Measurements from ENCODE around the gene RNF41.

The RNF41 gene

DNA sequence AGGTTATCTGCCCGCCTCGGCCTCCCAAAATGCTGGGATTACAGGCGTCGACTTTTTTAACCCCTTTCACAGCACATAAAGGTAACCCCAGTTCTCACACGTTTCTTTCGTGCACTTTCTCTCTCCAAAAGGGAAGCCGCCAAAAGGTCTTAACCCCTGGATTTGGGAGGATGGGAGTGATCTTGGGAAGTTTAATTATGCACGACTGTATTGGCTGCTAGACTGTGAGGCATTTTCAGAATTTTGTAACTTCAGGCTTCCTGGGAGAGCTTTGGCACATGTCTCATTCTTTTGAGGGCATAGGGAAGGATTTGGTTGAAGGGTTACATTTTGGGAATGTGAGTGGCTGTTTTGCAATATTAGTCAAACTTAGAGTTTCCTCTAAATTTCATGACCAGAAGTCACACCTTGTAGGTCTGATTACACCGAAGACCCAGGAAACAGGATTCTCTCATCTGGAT, 31.0 kb downstream of the RNF41 start:
- no peak for DNase-seq (ENCODE audit: extremely low spot score)
- CTCF ChIA-PET: interaction anchor here (2.1 kb wide), 1 partner anchor 73 kb away, joined by 7 read pairs; the partner anchor contains the start of gene ZC3H10
- TF ChIP-seq FOXA1 (IDR thresholded peaks at IDR 0.05): no peak
- TF ChIP-seq L3MBTL2 (conservative IDR thresholded peaks at IDR 0.05): peak; percentile 83

DNA sequence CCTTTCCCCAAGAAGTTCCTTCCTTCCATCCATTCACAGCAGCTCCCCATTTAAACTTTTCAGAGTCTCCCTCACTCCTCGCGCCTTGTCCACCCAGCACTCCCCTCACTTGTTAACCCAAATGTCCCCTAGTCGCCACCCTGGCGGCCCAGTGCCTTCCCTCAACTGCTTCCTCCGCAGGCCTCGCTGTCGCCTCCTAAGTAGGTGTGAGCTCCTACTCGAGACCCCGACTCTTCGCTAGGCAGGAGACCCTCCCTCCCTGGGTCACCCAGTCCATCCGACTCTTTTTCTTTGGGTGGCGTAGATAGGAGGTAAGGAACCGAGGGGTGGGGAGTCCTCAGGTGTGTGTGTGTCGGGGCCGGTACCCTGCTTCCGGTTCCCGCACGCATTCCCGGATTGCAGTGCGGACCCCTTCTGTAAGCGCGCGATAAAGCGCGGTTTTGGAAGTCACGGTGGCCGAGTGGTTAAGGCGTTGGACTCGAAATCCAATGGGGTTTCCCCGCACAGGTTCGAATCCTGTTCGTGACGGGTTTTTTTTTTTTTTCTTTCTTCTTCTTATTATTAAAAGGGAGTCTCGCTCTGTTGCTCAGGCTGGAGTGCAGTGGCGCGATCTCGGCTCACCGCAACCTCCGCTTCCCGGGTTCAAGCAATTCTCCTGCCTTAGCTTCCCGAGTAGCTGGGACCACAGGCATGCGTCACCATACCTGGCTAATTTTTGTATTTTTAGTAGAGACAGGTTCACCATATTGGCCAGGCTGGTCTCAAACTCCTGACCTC, 31.6 kb downstream of the RNF41 start:
- ChIA-PET CTCF (interaction anchor here (0.6 to 3.2 kb wide), 19 partner anchors 10 to 324 kb away, joined by 3 to 32 read pairs (median 5); partner anchors contain the start of genes ANKRD52, ESYT1, PA2G4 and RNF41), POLR2A (interaction anchor here (0.8 to 5.3 kb wide), 26 partner anchors 9 to 193 kb away, joined by 3 to 66 read pairs (median 6); partner anchors contain the start of genes ANKRD52, COQ10A, ESYT1 and MYL6)
- no peak for TF ChIP-seq FOXA1 (IDR thresholded peaks at IDR 0.05)
- TF ChIP-seq TARDBP (IDR thresholded peaks at IDR 0.05): no peak
- no peak for TF ChIP-seq SP1 (IDR thresholded peaks at IDR 0.05)
- TF ChIP-seq CTBP1 (IDR thresholded peaks at IDR 0.05; ENCODE audit: borderline replicate concordance): no peak
- TF ChIP-seq, protein P1, sequence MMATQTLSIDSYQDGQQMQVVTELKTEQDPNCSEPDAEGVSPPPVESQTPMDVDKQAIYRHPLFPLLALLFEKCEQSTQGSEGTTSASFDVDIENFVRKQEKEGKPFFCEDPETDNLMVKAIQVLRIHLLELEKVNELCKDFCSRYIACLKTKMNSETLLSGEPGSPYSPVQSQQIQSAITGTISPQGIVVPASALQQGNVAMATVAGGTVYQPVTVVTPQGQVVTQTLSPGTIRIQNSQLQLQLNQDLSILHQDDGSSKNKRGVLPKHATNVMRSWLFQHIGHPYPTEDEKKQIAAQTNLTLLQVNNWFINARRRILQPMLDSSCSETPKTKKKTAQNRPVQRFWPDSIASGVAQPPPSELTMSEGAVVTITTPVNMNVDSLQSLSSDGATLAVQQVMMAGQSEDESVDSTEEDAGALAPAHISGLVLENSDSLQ (IDR thresholded peaks at IDR 0.05): no peak
- no peak for TF ChIP-seq BHLHE40 (IDR thresholded peaks at IDR 0.05; ENCODE audit: borderline replicate concordance)
- TF ChIP-seq ELF4 (IDR thresholded peaks at IDR 0.05): peak; percentile 82
- no peak for TF ChIP-seq FOXK2 (IDR thresholded peaks at IDR 0.05)
- TF ChIP-seq ARNT (IDR thresholded peaks at IDR 0.05): no peak
- peak; percentile 96 for TF ChIP-seq ZNF384 (IDR thresholded peaks at IDR 0.05)
- no peak for TF ChIP-seq NFRKB (IDR thresholded peaks at IDR 0.05)
- peak; percentile 24; the same call in 1 of the 2 replicates for TF ChIP-seq FOXM1 (IDR thresholded peaks at IDR 0.05; ENCODE audit: borderline replicate concordance)
- TF ChIP-seq LEF1 (IDR thresholded peaks at IDR 0.05; ENCODE audit: borderline replicate concordance): no peak
- TF ChIP-seq L3MBTL2 (conservative IDR thresholded peaks at IDR 0.05): peak; percentile 73
- TF ChIP-seq SUZ12 (IDR thresholded peaks at IDR 0.05): no peak
- no peak for TF ChIP-seq HDGF (IDR thresholded peaks at IDR 0.05; ENCODE audit: borderline replicate concordance)
- DNase-seq (ENCODE audit: extremely low spot score): peak; percentile 83

More for the DNA sequence above, 31.0 kb downstream of the RNF41 start:
- POLR2A ChIA-PET: interaction anchor here (1.5 to 5.3 kb wide), 4 partner anchors 11 to 72 kb away, joined by 6 to 66 read pairs (median 32); partner anchors contain the start of genes RNF41 and ZC3H10

DNA sequence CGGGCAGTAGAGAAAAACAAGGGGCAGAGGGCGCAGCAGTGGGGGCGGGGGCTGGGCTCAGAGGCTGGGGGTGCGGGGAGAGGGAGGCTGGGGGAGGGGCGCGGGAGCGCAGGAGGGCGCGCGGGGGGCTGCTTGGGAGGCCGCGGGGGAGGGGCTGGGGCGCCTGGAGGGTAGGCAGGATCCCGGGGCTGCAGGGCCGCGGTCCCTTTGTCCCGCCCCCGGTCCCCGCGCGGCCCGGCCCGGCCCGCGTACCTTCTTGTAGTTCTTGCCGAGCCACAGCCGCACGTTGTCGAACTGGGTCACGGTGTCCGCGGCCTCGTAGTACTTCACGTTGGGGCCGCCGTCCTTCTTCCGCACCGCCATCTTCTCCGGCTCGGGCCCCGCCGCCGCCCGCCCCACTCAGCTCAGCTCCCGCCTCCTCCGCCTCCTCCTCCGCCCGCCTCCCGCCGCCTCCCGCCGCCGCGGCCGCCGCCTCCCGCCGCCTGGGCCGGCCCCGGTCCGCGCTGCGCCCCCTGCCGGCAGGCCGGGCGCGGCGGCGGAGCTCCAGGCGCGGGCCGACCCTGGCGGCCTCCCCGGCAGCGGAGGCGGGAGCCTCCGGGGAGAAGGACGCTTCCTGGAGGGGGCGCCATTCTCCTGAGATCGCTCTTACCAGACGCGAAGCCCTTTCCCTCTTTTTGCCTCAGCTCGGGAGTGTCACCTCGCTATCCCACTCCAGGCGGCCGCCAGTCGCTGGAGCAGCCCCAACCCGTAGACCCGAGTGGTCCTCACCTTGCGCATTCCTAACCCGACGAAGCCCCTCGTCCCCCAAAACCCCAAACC, 32.4 kb downstream of the RNF41 start, which contains the start of gene SMARCC2:
Gene SMARCC2 (minus strand): TSS at position 385 of the 819 bp plus-strand sequence. CDS start 22 bp downstream, at position 363.
- ChIA-PET POLR2A (interaction anchor here (0.6 to 5.3 kb wide), 32 partner anchors 9 to 372 kb away, joined by 3 to 66 read pairs (median 4); partner anchors contain the start of genes ANKRD52, COQ10A, ESYT1 and MYL6), CTCF (interaction anchor here (0.6 to 3.2 kb wide), 22 partner anchors 9 to 325 kb away, joined by 3 to 32 read pairs (median 4); partner anchors contain the start of genes ANKRD52, ESYT1, PA2G4 and RNF41)
- TF ChIP-seq FOXM1 (IDR thresholded peaks at IDR 0.05; ENCODE audit: borderline replicate concordance): peak; percentile 32; the same call in 1 of the 2 replicates
- TF ChIP-seq, protein P1 (IDR thresholded peaks at IDR 0.05): no peak
- no peak for TF ChIP-seq NFRKB (IDR thresholded peaks at IDR 0.05)
- TF ChIP-seq ARNT (IDR thresholded peaks at IDR 0.05): peak; percentile 68
- DNase-seq (ENCODE audit: extremely low spot score): peak; percentile 91

DNA sequence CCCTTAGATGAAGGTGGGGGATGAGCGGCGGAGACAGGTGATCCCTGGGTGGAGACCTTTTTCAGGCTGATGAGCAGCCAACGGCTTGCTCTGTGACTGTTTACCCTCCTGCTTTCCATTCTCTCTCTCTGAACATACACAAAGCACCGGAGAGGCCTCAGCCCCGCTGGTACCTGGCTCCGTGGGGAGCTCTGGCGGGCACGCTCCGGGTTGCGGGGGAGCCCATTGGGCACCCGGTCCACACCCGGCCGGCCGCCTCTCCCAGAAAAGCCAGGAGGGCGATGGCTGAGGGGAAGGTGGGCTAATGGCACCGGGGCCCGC, 33.0 kb downstream of the RNF41 start:
- CTCF ChIA-PET: interaction anchor here (0.8 to 3.2 kb wide), 11 partner anchors 13 to 108 kb away, joined by 3 to 32 read pairs (median 9); partner anchors contain the start of genes ESYT1, RNF41 and ZC3H10
- DNase-seq (ENCODE audit: extremely low spot score): no peak
- POLR2A ChIA-PET: interaction anchor here (0.5 to 5.3 kb wide), 18 partner anchors 15 to 472 kb away, joined by 3 to 66 read pairs (median 4); partner anchors contain the start of genes ANKRD52, COQ10A, ESYT1 and MYL6
- TF ChIP-seq CTBP1 (IDR thresholded peaks at IDR 0.05; ENCODE audit: borderline replicate concordance) (no peak), LEF1 (IDR thresholded peaks at IDR 0.05; ENCODE audit: borderline replicate concordance) (no peak), ELF4 (IDR thresholded peaks at IDR 0.05) (no peak), ARNT (IDR thresholded peaks at IDR 0.05) (no peak), NFRKB (IDR thresholded peaks at IDR 0.05) (no peak), HDGF (IDR thresholded peaks at IDR 0.05; ENCODE audit: borderline replicate concordance) (no peak), BHLHE40 (IDR thresholded peaks at IDR 0.05; ENCODE audit: borderline replicate concordance) (no peak), SUZ12 (IDR thresholded peaks at IDR 0.05) (no peak), SP1 (IDR thresholded peaks at IDR 0.05) (no peak), TARDBP (IDR thresholded peaks at IDR 0.05) (no peak), ZNF384 (IDR thresholded peaks at IDR 0.05) (no peak), L3MBTL2 (conservative IDR thresholded peaks at IDR 0.05) (no peak), FOXM1 (IDR thresholded peaks at IDR 0.05; ENCODE audit: borderline replicate concordance) (no peak), FOXA1 (IDR thresholded peaks at IDR 0.05) (no peak), FOXK2 (IDR thresholded peaks at IDR 0.05) (no peak)
- TF ChIP-seq, protein P1 (IDR thresholded peaks at IDR 0.05): no peak
